Glutamatergic neuron (in vitro differentiated cells): ENCODE measurements around the gene ZNF454. TPM values are rescaled to one million over a fixed set of nuclear protein-coding genes. Genes with fewer than 3 reads are reported as not detected.

Experiments used
- DNase-seq: peaks from one replicate; pipeline ENCODE4 v3.0.0; 2022
- H3K27ac Mint-ChIP-seq: one replicate; pipeline ENCODE4 v1.8.0; 2020; ENCODE audit warnings: mild to moderate bottlenecking, mixed read lengths, inconsistent platforms; ENCODE audit not compliant: unreplicated experiment
- H3K27me3 Mint-ChIP-seq: one replicate; pipeline ENCODE4 v1.8.0; 2020; ENCODE audit warnings: mild to moderate bottlenecking, moderate library complexity, mixed read lengths, inconsistent platforms; ENCODE audit not compliant: unreplicated experiment
- H3K36me3 Mint-ChIP-seq: one replicate; pipeline ENCODE4 v1.8.0; 2020; ENCODE audit warnings: mild to moderate bottlenecking, mixed read lengths, inconsistent platforms; ENCODE audit not compliant: unreplicated experiment
- H3K4me1 Mint-ChIP-seq: one replicate; pipeline ENCODE4 v1.8.0; 2020; ENCODE audit warnings: mild to moderate bottlenecking, low read depth, mixed read lengths, inconsistent platforms; ENCODE audit not compliant: unreplicated experiment
- H3K4me3 Mint-ChIP-seq: one replicate; pipeline ENCODE4 v1.8.0; 2020; ENCODE audit warnings: mild to moderate bottlenecking, mixed read lengths, inconsistent platforms; ENCODE audit not compliant: unreplicated experiment
- H3K9me3 Mint-ChIP-seq: one replicate; pipeline ENCODE4 v1.8.0; 2020; ENCODE audit warnings: mild to moderate bottlenecking, moderate library complexity, mixed read lengths, inconsistent platforms; ENCODE audit not compliant: unreplicated experiment
- total RNA-seq: library from RNA; stranded (reverse); fragmentation: NEBNext Ultra II Directional; extraction: Animal tissue kit (Norgen Biotek cat#: 25700); gene quantifications from one replicate; pipeline ENCODE4 v1.2.1, GENCODE V29; 2021; ENCODE audit not compliant: unreplicated experiment
- TF ChIP-seq, protein P1 (sequence below): fragments of 200-600 bp; sonication (generic); IDR thresholded peaks from one replicate; pipeline ENCODE4 v1.5.0; 2021; ENCODE audit not compliant: partially characterized antibody, unreplicated experiment

The ZNF454 gene
- total RNA-seq, 1 donor from 2014 or later, result 9.3 TPM

- TF ChIP-seq, protein P1, sequence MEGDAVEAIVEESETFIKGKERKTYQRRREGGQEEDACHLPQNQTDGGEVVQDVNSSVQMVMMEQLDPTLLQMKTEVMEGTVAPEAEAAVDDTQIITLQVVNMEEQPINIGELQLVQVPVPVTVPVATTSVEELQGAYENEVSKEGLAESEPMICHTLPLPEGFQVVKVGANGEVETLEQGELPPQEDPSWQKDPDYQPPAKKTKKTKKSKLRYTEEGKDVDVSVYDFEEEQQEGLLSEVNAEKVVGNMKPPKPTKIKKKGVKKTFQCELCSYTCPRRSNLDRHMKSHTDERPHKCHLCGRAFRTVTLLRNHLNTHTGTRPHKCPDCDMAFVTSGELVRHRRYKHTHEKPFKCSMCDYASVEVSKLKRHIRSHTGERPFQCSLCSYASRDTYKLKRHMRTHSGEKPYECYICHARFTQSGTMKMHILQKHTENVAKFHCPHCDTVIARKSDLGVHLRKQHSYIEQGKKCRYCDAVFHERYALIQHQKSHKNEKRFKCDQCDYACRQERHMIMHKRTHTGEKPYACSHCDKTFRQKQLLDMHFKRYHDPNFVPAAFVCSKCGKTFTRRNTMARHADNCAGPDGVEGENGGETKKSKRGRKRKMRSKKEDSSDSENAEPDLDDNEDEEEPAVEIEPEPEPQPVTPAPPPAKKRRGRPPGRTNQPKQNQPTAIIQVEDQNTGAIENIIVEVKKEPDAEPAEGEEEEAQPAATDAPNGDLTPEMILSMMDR, result no peak
Measured at GRCh38 chr5:178993955-178994579, 53.1 kb downstream of the ZNF454 start.

DNA sequence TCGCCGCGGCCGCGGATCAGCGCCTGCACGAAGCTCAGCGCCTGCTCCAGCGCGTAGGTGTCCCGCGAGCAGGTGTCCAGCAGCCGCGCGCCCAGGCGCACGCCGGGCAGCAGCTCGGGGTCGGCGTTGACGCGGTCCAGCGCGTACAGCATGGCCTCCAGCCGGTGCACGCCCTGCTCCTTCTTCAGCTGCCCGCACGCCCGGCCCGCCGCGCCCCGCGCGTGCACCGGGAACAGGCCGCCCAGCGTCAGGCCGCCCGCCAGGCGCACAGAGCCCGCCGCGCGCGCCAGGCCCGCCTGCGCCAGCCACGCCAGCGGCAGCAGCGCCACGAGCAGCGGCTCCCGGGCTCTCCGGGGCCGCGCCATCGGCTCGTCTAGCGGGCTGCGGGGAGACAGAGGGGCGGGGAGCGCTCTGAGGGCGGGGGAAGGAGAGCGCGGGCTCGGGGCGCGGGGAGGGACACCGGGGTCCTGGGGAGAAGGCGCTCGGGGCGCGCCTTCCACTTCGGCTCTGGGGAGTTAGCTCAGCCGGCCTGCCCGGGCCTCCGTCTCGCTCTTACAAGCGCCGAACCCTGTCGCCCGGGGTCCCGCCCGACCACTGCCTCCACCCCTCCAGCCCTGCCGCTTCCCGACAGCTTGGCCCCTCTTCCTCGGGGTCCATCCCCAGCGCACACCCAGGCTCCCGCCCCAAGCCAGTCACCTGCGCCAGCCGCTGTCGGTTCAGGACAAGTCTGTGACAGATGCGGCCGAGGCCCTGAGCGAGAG, 53.8 kb downstream of the ZNF454 start, which contains the start of gene GRM6:
TSS of gene GRM6 (minus strand) at position 741 of the 761 bp plus-strand sequence. CDS start at position 365, 376 bp downstream.
- peak; percentile 55 for DNase-seq

More at GRCh38 chr5:178993955-178994579, 53.1 kb downstream of the ZNF454 start:
- peaks cover 13% of the 10 kb centered on the region for H3K9me3 Mint-ChIP-seq
- peaks cover 25% of the 10 kb centered on the region for H3K27me3 Mint-ChIP-seq
- H3K4me1 Mint-ChIP-seq, result peaks cover 3% of the 10 kb centered on the region
- no peak for DNase-seq
- H3K36me3 Mint-ChIP-seq, result peaks cover 12% of the 10 kb centered on the region
- no peak overlapping the region for H3K27ac Mint-ChIP-seq
- peak overlapping the region; percentile 79 for H3K4me3 Mint-ChIP-seq

GRCh38 chr5:178995341-178995690, 54.3 kb downstream of the ZNF454 start:
- peaks cover 3% of the 10 kb centered on the region for H3K4me1 Mint-ChIP-seq
- H3K27me3 Mint-ChIP-seq, result peaks cover 25% of the 10 kb centered on the region
- TF ChIP-seq, protein P1, result no peak
- peak overlapping the region; percentile 36 for H3K27ac Mint-ChIP-seq
- H3K4me3 Mint-ChIP-seq, result peak overlapping the region; percentile 85
- H3K9me3 Mint-ChIP-seq, result peaks cover 12% of the 10 kb centered on the region
- peaks cover 6% of the 10 kb centered on the region for H3K36me3 Mint-ChIP-seq
- no peak for DNase-seq

More for the DNA sequence above, 53.8 kb downstream of the ZNF454 start, which contains the start of gene GRM6:
- peaks cover 3% of the 10 kb centered on the region for H3K4me1 Mint-ChIP-seq
- peaks cover 13% of the 10 kb centered on the region for H3K9me3 Mint-ChIP-seq
- peak within 1 kb of the TSS; percentile 85 for H3K4me3 Mint-ChIP-seq
- peaks cover 25% of the 10 kb centered on the region for H3K27me3 Mint-ChIP-seq
- H3K27ac Mint-ChIP-seq, result peak within 1 kb of the TSS; percentile 36
- TF ChIP-seq, protein P1, result no peak
- H3K36me3 Mint-ChIP-seq, result peaks cover 11% of the 10 kb centered on the region

GRCh38 chr5:178996156-178996555, 55.2 kb downstream of the ZNF454 start:
- H3K36me3 Mint-ChIP-seq, result peaks cover 5% of the 10 kb centered on the region
- TF ChIP-seq, protein P1, result no peak
- peaks cover 3% of the 10 kb centered on the region for H3K4me1 Mint-ChIP-seq
- H3K9me3 Mint-ChIP-seq, result peaks cover 9% of the 10 kb centered on the region
- no peak overlapping the region for H3K4me3 Mint-ChIP-seq
- DNase-seq, result no peak
- no peak overlapping the region for H3K27ac Mint-ChIP-seq
- peaks cover 25% of the 10 kb centered on the region for H3K27me3 Mint-ChIP-seq

DNA sequence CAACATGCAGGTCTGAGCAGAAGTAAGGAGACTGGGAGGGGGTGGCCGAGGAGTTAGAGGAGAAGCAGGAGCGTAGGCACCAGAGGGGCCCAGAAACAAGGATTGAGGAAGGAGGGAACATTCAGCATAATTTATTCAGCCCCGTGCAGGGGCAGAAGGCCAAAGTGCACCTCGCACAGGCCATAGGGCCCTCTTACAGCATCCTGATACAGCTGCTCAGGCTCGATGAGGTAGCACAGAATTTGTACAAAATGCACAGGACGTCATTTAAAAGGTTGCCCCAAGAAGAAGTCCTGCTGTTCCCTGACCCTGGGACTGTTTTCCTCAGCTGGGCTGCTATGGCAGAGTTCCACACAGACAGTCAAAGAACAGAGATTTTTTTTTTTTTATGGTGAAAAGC, 56.2 kb downstream of the ZNF454 start:
- peaks cover 5% of the 10 kb centered on the region for H3K36me3 Mint-ChIP-seq
- peaks cover 9% of the 10 kb centered on the region for H3K9me3 Mint-ChIP-seq
- TF ChIP-seq, protein P1, result no peak
- no peak overlapping the region for H3K4me3 Mint-ChIP-seq
- H3K4me1 Mint-ChIP-seq, result peaks cover 3% of the 10 kb centered on the region
- no peak overlapping the region for H3K27ac Mint-ChIP-seq
- H3K27me3 Mint-ChIP-seq, result peaks cover 20% of the 10 kb centered on the region
- no peak for DNase-seq
